ENCODE measurements around the gene ABCC12.

Gene ABCC12

GRCh38 chr16:48121276-48121675, 34.5 kb downstream of the ABCC12 start:
- DNase-seq (ENCODE audit: low spot score in 2 of 2) (no peak), ATAC-seq (replicated peaks; ENCODE audit: extremely low read depth, poor library complexity, severe bottlenecking) (no peak)
- Mint-ChIP-seq H3K4me3 (no peak overlapping the region), H3K36me3 (ENCODE audit: insufficient read depth) (no peaks in the 10 kb centered on the region), H3K27me3 (peaks cover 20% of the 10 kb centered on the region), H3K27ac (ENCODE audit: low read depth) (no peak overlapping the region), H3K4me1 (no peaks in the 10 kb centered on the region), H3K9me3 (no peaks in the 10 kb centered on the region)

GRCh38 chr16:48118841-48119240, 37.0 kb downstream of the ABCC12 start:
- H3K27ac Mint-ChIP-seq (ENCODE audit: low read depth) = no peak overlapping the region
- peaks cover 12% of the 10 kb centered on the region for H3K27me3 Mint-ChIP-seq
- ATAC-seq (replicated peaks; ENCODE audit: extremely low read depth, poor library complexity, severe bottlenecking) (no peak), DNase-seq (ENCODE audit: low spot score in 2 of 2) (no peak)
- no peaks in the 10 kb centered on the region for H3K36me3 Mint-ChIP-seq (ENCODE audit: insufficient read depth)
- no peaks in the 10 kb centered on the region for H3K4me1 Mint-ChIP-seq
- H3K4me3 Mint-ChIP-seq = no peak overlapping the region
- H3K9me3 Mint-ChIP-seq = no peaks in the 10 kb centered on the region

- Mint-ChIP-seq H3K36me3 (ENCODE audit: insufficient read depth) (no peaks in the 10 kb centered on the region), H3K9me3 (no peaks in the 10 kb centered on the region), H3K27me3 (peaks cover 12% of the 10 kb centered on the region), H3K27ac (ENCODE audit: low read depth) (no peak overlapping the region), H3K4me3 (no peak overlapping the region), H3K4me1 (no peaks in the 10 kb centered on the region)
- DNase-seq (ENCODE audit: low spot score in 2 of 2) (peak; percentile 13 to 33), ATAC-seq (replicated peaks; ENCODE audit: extremely low read depth, poor library complexity, severe bottlenecking) (peak; percentile 54)
These were observed 38.3 kb downstream of the ABCC12 start for GRCh38 chr16:48117217-48118105.

- Mint-ChIP-seq H3K4me1 (no peaks in the 10 kb centered on the region), H3K4me3 (no peak overlapping the region), H3K9me3 (no peaks in the 10 kb centered on the region), H3K36me3 (ENCODE audit: insufficient read depth) (no peaks in the 10 kb centered on the region), H3K27ac (ENCODE audit: low read depth) (no peak overlapping the region), H3K27me3 (peaks cover 12% of the 10 kb centered on the region)
- no peak for DNase-seq (ENCODE audit: low spot score in 2 of 2)
- ATAC-seq (replicated peaks; ENCODE audit: extremely low read depth, poor library complexity, severe bottlenecking) = no peak
These were observed 40.5 kb downstream of the ABCC12 start for GRCh38 chr16:48115299-48115698.

- no peak for ATAC-seq (replicated peaks; ENCODE audit: extremely low read depth, poor library complexity, severe bottlenecking)
- H3K4me1 Mint-ChIP-seq = no peaks in the 10 kb centered on the region
These were observed 41.4 kb downstream of the ABCC12 start for GRCh38 chr16:48114410-48114809.

GRCh38 chr16:48113471-48113870, 42.3 kb downstream of the ABCC12 start:
- no peak for DNase-seq (ENCODE audit: low spot score in 2 of 2)
- Mint-ChIP-seq H3K36me3 (ENCODE audit: insufficient read depth) (no peaks in the 10 kb centered on the region), H3K9me3 (no peaks in the 10 kb centered on the region), H3K27me3 (peaks cover 12% of the 10 kb centered on the region), H3K4me3 (no peak overlapping the region), H3K27ac (ENCODE audit: low read depth) (no peak overlapping the region), H3K4me1 (no peaks in the 10 kb centered on the region)
- ATAC-seq (replicated peaks; ENCODE audit: extremely low read depth, poor library complexity, severe bottlenecking) = no peak

More at GRCh38 chr16:48114410-48114809, 41.4 kb downstream of the ABCC12 start:
- DNase-seq (ENCODE audit: low spot score in 2 of 2) = no peak
- Mint-ChIP-seq H3K27ac (ENCODE audit: low read depth) (no peak overlapping the region), H3K27me3 (peaks cover 12% of the 10 kb centered on the region), H3K9me3 (no peaks in the 10 kb centered on the region), H3K4me3 (no peak overlapping the region), H3K36me3 (ENCODE audit: insufficient read depth) (no peaks in the 10 kb centered on the region)

GRCh38 chr16:48113001-48113400, 42.8 kb downstream of the ABCC12 start:
- DNase-seq (ENCODE audit: low spot score in 2 of 2) (no peak), ATAC-seq (replicated peaks; ENCODE audit: extremely low read depth, poor library complexity, severe bottlenecking) (no peak)
- Mint-ChIP-seq H3K27ac (ENCODE audit: low read depth) (no peak overlapping the region), H3K4me1 (no peaks in the 10 kb centered on the region), H3K9me3 (no peaks in the 10 kb centered on the region), H3K4me3 (no peak overlapping the region), H3K36me3 (ENCODE audit: insufficient read depth) (no peaks in the 10 kb centered on the region), H3K27me3 (peaks cover 12% of the 10 kb centered on the region)

GRCh38 chr16:48112600-48112999, 43.2 kb downstream of the ABCC12 start:
- Mint-ChIP-seq H3K4me3 (no peak overlapping the region), H3K36me3 (ENCODE audit: insufficient read depth) (no peaks in the 10 kb centered on the region), H3K27me3 (peaks cover 12% of the 10 kb centered on the region), H3K9me3 (no peaks in the 10 kb centered on the region), H3K27ac (ENCODE audit: low read depth) (peak overlapping the region; percentile 56), H3K4me1 (no peaks in the 10 kb centered on the region)
- no peak for ATAC-seq (replicated peaks; ENCODE audit: extremely low read depth, poor library complexity, severe bottlenecking)
- DNase-seq (ENCODE audit: low spot score in 2 of 2) = no peak

- H3K27me3 Mint-ChIP-seq = peaks cover 4% of the 10 kb centered on the region
- H3K9me3 Mint-ChIP-seq = no peaks in the 10 kb centered on the region
- no peaks in the 10 kb centered on the region for H3K4me1 Mint-ChIP-seq
- H3K36me3 Mint-ChIP-seq (ENCODE audit: insufficient read depth) = no peaks in the 10 kb centered on the region
- ATAC-seq (replicated peaks; ENCODE audit: extremely low read depth, poor library complexity, severe bottlenecking) (no peak), DNase-seq (ENCODE audit: low spot score in 2 of 2) (no peak)
- no peak overlapping the region for H3K27ac Mint-ChIP-seq (ENCODE audit: low read depth)
- no peak overlapping the region for H3K4me3 Mint-ChIP-seq
These were observed 44.8 kb downstream of the ABCC12 start for GRCh38 chr16:48110982-48111381.

GRCh38 chr16:48110000-48110399, 45.8 kb downstream of the ABCC12 start:
- H3K4me1 Mint-ChIP-seq = no peaks in the 10 kb centered on the region
- ATAC-seq (replicated peaks; ENCODE audit: extremely low read depth, poor library complexity, severe bottlenecking) (no peak), DNase-seq (ENCODE audit: low spot score in 2 of 2) (no peak)
- no peaks in the 10 kb centered on the region for H3K36me3 Mint-ChIP-seq (ENCODE audit: insufficient read depth)
- H3K4me3 Mint-ChIP-seq = no peak overlapping the region
- H3K27me3 Mint-ChIP-seq = no peaks in the 10 kb centered on the region
- no peaks in the 10 kb centered on the region for H3K9me3 Mint-ChIP-seq
- no peak overlapping the region for H3K27ac Mint-ChIP-seq (ENCODE audit: low read depth)

GRCh38 chr16:48109475-48109874, 46.3 kb downstream of the ABCC12 start:
- no peaks in the 10 kb centered on the region for H3K27me3 Mint-ChIP-seq
- H3K36me3 Mint-ChIP-seq (ENCODE audit: insufficient read depth) = no peaks in the 10 kb centered on the region
- H3K4me1 Mint-ChIP-seq = no peaks in the 10 kb centered on the region
- H3K9me3 Mint-ChIP-seq = no peaks in the 10 kb centered on the region
- no peak overlapping the region for H3K27ac Mint-ChIP-seq (ENCODE audit: low read depth)
- ATAC-seq (replicated peaks; ENCODE audit: extremely low read depth, poor library complexity, severe bottlenecking) = no peak
- no peak for DNase-seq (ENCODE audit: low spot score in 2 of 2)
- no peak overlapping the region for H3K4me3 Mint-ChIP-seq

GRCh38 chr16:48106446-48106845, 49.3 kb downstream of the ABCC12 start:
- DNase-seq (ENCODE audit: low spot score in 2 of 2) = no peak
- Mint-ChIP-seq H3K36me3 (ENCODE audit: insufficient read depth) (no peaks in the 10 kb centered on the region), H3K4me3 (no peak overlapping the region), H3K27ac (ENCODE audit: low read depth) (no peak overlapping the region), H3K27me3 (peaks cover 21% of the 10 kb centered on the region), H3K4me1 (no peaks in the 10 kb centered on the region), H3K9me3 (no peaks in the 10 kb centered on the region)
- no peak for ATAC-seq (replicated peaks; ENCODE audit: extremely low read depth, poor library complexity, severe bottlenecking)
